HPDE6-E6E7 (cell line): ENCODE results near the gene RNF126.
"Not testable (repeated sequence)": the region's sequence is repeated elsewhere in the genome, so short reads cannot be mapped to it uniquely, and the experiment has no call there.

Experiments
- DNase-seq: peaks from one replicate; pipeline ENCODE4 v3.0.0; 2011; ENCODE audit warnings: missing footprints; ENCODE audit errors: extremely low spot score

RNF126 gene

GRCh38 chr19:628168-628567 lies 34.8 kb downstream of the RNF126 start:
- DNase-seq = no peak

- DNase-seq = not testable (repeated sequence)
Measured at GRCh38 chr19:626566-626965, 36.4 kb downstream of the RNF126 start.

- DNase-seq = no peak
Measured at GRCh38 chr19:625257-625656, 37.8 kb downstream of the RNF126 start.

GRCh38 chr19:624433-625109 lies 38.4 kb downstream of the RNF126 start:
- DNase-seq = no peak

- DNase-seq = no peak
Measured at GRCh38 chr19:623974-624373, 39.0 kb downstream of the RNF126 start.

GRCh38 chr19:623175-623916 lies 39.7 kb downstream of the RNF126 start:
- DNase-seq = no peak

GRCh38 chr19:622666-623065 lies 40.3 kb downstream of the RNF126 start:
- no peak for DNase-seq

GRCh38 chr19:621819-622218 lies 41.2 kb downstream of the RNF126 start:
- no peak for DNase-seq

GRCh38 chr19:621191-621590 lies 41.8 kb downstream of the RNF126 start:
- not testable (repeated sequence) for DNase-seq

GRCh38 chr19:620166-620862 lies 42.7 kb downstream of the RNF126 start:
- DNase-seq = no peak

GRCh38 chr19:619286-620002 lies 43.6 kb downstream of the RNF126 start:
- no peak for DNase-seq

- no peak for DNase-seq
Measured at GRCh38 chr19:618674-619285, 44.2 kb downstream of the RNF126 start.

GRCh38 chr19:618247-618619 lies 44.8 kb downstream of the RNF126 start:
- no peak for DNase-seq

GRCh38 chr19:617551-618246 lies 45.3 kb downstream of the RNF126 start:
- DNase-seq = no peak

- no peak for DNase-seq
Measured at GRCh38 chr19:616747-617526, 46.1 kb downstream of the RNF126 start.

GRCh38 chr19:616062-616700 lies 46.8 kb downstream of the RNF126 start:
- no peak for DNase-seq

GRCh38 chr19:615619-616018 lies 47.4 kb downstream of the RNF126 start:
- DNase-seq = no peak

GRCh38 chr19:613732-614567 lies 49.1 kb downstream of the RNF126 start:
- DNase-seq = no peak

- no peak for DNase-seq
Measured at GRCh38 chr19:612941-613340, 50.1 kb downstream of the RNF126 start.
